Stimulated activated CD4-positive, alpha-beta T cell treated with anti-CD3 and anti-CD28 coated beads, Interleukin-15, amount 100 ng/mL, for 24 hours (primary cell): ENCODE measurements around the gene SCARB2.

Experiments used
- DNase-seq: peaks from one replicate; pipeline ENCODE4 v3.0.0-alpha.2; 2020

SCARB2 gene

GRCh38 chr4:76144546-76144945 is 69.1 kb downstream of the SCARB2 start:
- no peak for DNase-seq

- DNase-seq = no peak
These were observed 72.4 kb downstream of the SCARB2 start for GRCh38 chr4:76141241-76141640.

GRCh38 chr4:76127754-76128153 is 85.9 kb downstream of the SCARB2 start:
- no peak for DNase-seq

- no peak for DNase-seq
These were observed 87.8 kb downstream of the SCARB2 start for GRCh38 chr4:76125816-76126215.

- no peak for DNase-seq
These were observed 93.4 kb downstream of the SCARB2 start for GRCh38 chr4:76120199-76120598.

GRCh38 chr4:76117536-76117935 is 96.1 kb downstream of the SCARB2 start:
- DNase-seq = no peak

- no peak for DNase-seq
These were observed 96.8 kb downstream of the SCARB2 start for GRCh38 chr4:76116821-76117220.
